B cell (primary cell): Measurements from ENCODE around the gene HOXB6.

Experiments used
- EZH2 ChIP-seq: IDR thresholded peaks from 2 replicates; pipeline ENCODE4 v1.6.1; 2012; ENCODE audit warnings: borderline replicate concordance, low read depth, mild to moderate bottlenecking, moderate library complexity, low read length; ENCODE audit not compliant: insufficient read depth, poor library complexity, severe bottlenecking
- TF ChIP-seq, protein P1 (sequence below): fragments of 200-600 bp; IDR thresholded peaks from one replicate; pipeline ENCODE4 v1.8.0; 2022; ENCODE audit warnings: antibody characterized with exemption, mild to moderate bottlenecking

DNA sequence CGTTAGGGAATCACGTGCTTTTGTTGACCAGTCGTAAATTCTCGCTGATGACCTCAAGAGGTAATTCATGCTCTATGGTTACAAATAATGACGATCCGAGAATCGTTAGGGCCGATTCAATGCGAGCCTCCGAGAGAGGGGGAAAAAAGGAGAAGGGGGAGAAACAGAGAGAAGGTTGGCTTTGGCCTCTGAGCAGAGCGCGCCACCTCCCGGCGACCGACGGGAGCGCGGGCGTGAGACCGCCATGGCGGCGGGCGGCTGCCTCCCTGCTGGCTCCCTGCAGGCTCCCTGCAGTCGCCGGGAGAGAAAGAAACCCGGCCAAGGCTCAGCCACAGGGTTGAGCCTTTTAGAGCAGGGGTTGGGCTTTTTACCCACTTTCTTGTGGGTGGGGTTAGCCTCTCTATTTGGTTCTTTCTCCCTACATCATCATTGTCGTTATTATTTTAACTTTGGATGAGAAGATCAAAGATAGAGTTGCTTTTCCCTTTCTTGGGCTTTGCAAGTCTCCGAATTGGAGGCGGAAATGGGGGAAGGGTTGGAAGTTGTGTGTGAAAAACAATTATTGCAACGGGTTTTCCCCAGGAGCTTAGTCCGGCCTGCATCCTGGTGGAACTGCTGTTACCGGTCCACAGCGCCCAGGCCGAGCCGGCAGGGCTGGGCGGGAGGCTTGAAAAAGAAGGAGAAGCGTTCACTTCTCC is 10.8 kb downstream of the HOXB6 start:
- TF ChIP-seq, protein P1, sequence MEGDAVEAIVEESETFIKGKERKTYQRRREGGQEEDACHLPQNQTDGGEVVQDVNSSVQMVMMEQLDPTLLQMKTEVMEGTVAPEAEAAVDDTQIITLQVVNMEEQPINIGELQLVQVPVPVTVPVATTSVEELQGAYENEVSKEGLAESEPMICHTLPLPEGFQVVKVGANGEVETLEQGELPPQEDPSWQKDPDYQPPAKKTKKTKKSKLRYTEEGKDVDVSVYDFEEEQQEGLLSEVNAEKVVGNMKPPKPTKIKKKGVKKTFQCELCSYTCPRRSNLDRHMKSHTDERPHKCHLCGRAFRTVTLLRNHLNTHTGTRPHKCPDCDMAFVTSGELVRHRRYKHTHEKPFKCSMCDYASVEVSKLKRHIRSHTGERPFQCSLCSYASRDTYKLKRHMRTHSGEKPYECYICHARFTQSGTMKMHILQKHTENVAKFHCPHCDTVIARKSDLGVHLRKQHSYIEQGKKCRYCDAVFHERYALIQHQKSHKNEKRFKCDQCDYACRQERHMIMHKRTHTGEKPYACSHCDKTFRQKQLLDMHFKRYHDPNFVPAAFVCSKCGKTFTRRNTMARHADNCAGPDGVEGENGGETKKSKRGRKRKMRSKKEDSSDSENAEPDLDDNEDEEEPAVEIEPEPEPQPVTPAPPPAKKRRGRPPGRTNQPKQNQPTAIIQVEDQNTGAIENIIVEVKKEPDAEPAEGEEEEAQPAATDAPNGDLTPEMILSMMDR, result peak; percentile 89
- TF ChIP-seq EZH2, result no peak
